ENCODE data around the gene COP1. TPM values are rescaled to one million over a fixed set of nuclear protein-coding genes. Genes with fewer than 3 reads are reported as not detected.

COP1 gene
- total RNA-seq, 1 experiment from 2014 or later: 33.1 TPM

DNA sequence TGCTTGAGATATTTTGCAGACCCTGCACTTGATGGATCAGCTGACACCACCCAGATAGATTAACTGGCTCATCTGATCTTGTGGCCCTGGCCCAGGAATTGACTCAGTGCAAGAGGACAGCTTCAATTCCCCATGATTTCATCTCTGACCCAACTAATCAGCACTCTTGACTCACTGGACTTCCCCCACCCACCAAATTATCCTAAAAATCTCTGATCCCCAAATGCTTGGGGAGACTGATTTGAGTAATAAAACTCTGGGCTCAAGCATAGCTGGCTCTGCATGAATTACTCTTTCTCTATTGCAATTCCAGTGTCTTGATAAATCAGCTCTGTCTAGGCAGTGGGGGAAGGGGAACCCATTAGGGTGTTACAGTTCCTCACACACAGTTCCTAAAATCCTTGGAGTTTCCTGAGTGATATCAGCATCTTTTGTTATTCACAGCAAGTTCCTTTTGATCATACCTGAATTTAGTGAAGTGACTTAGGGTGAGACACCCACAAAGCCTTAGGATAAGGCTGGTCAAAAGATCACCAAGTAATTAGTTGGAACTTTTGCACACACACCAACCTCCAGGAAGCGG lies 104.2 kb downstream of the COP1 start:
- ChIA-PET RAD21 (ENCODE audit: low non-redundant PET in 1 of 2, low total read pairs in 2 of 2, uncharacterized antibody in 2 of 2, unreplicated experiment in 2 of 2) (no interaction called here), CTCF (no interaction called here), POLR2A (no interaction called here)
- Histone ChIP-seq H3K27ac (ENCODE audit: low read depth, low read length) (no peak overlapping the region), H3K79me2 (ENCODE audit: insufficient read depth, low read length) (no peaks in the 10 kb centered on the region), H3K9ac (ENCODE audit: low read length) (no peak overlapping the region), H3K9me2 (ENCODE audit: insufficient read depth) (no peaks in the 10 kb centered on the region), H3K4me2 (ENCODE audit: low read length) (no peak overlapping the region), H3K4me3 (replicated peaks in 1 of 2; ENCODE audit: low read depth in 1 of 2, low read length in 2 of 2) (no peak overlapping the region), H3K9me3 (ENCODE audit: control insufficient read depth in 1 of 2, insufficient read depth in 1 of 2, low read depth in 1 of 2, low read length in 2 of 2) (no peaks in the 10 kb centered on the region), H4K20me1 (ENCODE audit: insufficient read depth) (no peaks in the 10 kb centered on the region), H3K4me1 (ENCODE audit: control insufficient read depth in 1 of 2, insufficient read depth in 2 of 2, low read length in 2 of 2) (no peaks in the 10 kb centered on the region), H2AFZ (ENCODE audit: low read depth, low read length, poor library complexity, severe bottlenecking) (no peak overlapping the region), H3K27me3 (ENCODE audit: insufficient read depth, low read length) (no peaks in the 10 kb centered on the region), H3K36me3 (ENCODE audit: control insufficient read depth in 1 of 2, insufficient read depth in 2 of 2, low read length in 2 of 2) (0 out of 4 replicates have a peak, but pooled peaks cover 0 to 6% of the 10 kb centered on the region in 2 experiments)
- DNase-seq (ENCODE audit: low read depth, low spot score) (no peak), ATAC-seq (no peak)
- TF ChIP-seq EZH2phosphoT487 (IDR thresholded peaks at IDR 0.05; ENCODE audit: borderline replicate concordance): no peak
- TF ChIP-seq, protein P1, sequence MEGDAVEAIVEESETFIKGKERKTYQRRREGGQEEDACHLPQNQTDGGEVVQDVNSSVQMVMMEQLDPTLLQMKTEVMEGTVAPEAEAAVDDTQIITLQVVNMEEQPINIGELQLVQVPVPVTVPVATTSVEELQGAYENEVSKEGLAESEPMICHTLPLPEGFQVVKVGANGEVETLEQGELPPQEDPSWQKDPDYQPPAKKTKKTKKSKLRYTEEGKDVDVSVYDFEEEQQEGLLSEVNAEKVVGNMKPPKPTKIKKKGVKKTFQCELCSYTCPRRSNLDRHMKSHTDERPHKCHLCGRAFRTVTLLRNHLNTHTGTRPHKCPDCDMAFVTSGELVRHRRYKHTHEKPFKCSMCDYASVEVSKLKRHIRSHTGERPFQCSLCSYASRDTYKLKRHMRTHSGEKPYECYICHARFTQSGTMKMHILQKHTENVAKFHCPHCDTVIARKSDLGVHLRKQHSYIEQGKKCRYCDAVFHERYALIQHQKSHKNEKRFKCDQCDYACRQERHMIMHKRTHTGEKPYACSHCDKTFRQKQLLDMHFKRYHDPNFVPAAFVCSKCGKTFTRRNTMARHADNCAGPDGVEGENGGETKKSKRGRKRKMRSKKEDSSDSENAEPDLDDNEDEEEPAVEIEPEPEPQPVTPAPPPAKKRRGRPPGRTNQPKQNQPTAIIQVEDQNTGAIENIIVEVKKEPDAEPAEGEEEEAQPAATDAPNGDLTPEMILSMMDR (IDR thresholded peaks at IDR 0.05 in 2 of 3, conservative IDR thresholded peaks at IDR 0.05 in 1 of 3; ENCODE audit: borderline replicate concordance in 1 of 3, insufficient read depth in 1 of 3, low read depth in 2 of 3, low read length in 2 of 3): no peak
- no peak for TF ChIP-seq EZH2 (IDR thresholded peaks at IDR 0.05)
- intact Hi-C loops (cut with micrococcal nuclease): no loop called here
- no TSS peak for BruUV-seq (replicated peaks)

DNA sequence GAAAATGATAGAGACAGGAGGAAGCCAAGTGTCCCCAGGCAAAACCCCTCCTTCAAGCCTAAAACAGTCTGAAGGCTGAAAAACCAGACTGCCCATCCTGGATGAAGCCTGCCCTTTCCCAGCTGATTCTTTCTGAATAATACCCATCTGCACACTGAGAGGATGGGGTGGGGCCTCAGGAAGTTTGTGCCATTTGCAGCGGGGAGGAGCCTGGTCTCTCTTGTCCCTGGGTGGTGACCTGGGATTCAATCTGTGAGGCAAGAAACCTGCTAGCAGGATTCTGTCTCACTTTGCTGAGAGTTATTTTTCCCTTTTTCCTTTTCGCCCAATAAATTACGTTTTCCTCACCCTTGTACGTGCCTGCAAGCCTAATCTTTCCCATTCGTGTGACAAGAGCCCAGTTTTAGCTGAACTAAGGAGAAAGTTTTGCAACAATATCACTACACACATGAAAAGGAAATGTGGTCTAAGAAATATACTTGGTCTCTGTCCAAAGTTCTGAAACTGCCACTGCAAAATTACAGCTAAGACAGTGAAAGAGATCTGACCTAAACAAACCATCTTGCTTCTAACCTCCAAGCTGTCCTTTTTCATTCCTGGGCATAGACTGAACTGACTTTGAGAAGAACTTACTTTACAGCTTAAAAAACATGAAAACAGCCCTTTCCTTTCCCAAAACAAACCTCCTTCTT lies 105.0 kb downstream of the COP1 start:
- Histone ChIP-seq H3K4me2 (ENCODE audit: low read length) (no peak overlapping the region), H3K9ac (ENCODE audit: low read length) (no peak overlapping the region), H3K79me2 (ENCODE audit: insufficient read depth, low read length) (no peaks in the 10 kb centered on the region), H3K9me2 (ENCODE audit: insufficient read depth) (no peaks in the 10 kb centered on the region), H3K4me3 (replicated peaks in 1 of 2; ENCODE audit: low read depth in 1 of 2, low read length in 2 of 2) (no peak overlapping the region), H2AFZ (ENCODE audit: low read depth, low read length, poor library complexity, severe bottlenecking) (no peak overlapping the region), H4K20me1 (ENCODE audit: insufficient read depth) (no peaks in the 10 kb centered on the region), H3K27ac (ENCODE audit: low read depth, low read length) (no peak overlapping the region), H3K4me1 (ENCODE audit: control insufficient read depth in 1 of 2, insufficient read depth in 2 of 2, low read length in 2 of 2) (no peaks in the 10 kb centered on the region), H3K27me3 (ENCODE audit: insufficient read depth, low read length) (no peaks in the 10 kb centered on the region), H3K36me3 (ENCODE audit: control insufficient read depth in 1 of 2, insufficient read depth in 2 of 2, low read length in 2 of 2) (0 out of 4 replicates have a peak, but pooled peaks cover 0 to 6% of the 10 kb centered on the region in 2 experiments), H3K9me3 (ENCODE audit: control insufficient read depth in 1 of 2, insufficient read depth in 1 of 2, low read depth in 1 of 2, low read length in 2 of 2) (no peaks in the 10 kb centered on the region)
- ChIA-PET POLR2A (no interaction called here), RAD21 (ENCODE audit: low non-redundant PET in 1 of 2, low total read pairs in 2 of 2, uncharacterized antibody in 2 of 2, unreplicated experiment in 2 of 2) (no interaction called here), CTCF (no interaction called here)
- intact Hi-C loops (cut with micrococcal nuclease): no loop called here
- DNase-seq (ENCODE audit: low read depth, low spot score) (no peak), ATAC-seq (no peak)
- TF ChIP-seq EZH2phosphoT487 (IDR thresholded peaks at IDR 0.05; ENCODE audit: borderline replicate concordance): no peak
- TF ChIP-seq, protein P2, sequence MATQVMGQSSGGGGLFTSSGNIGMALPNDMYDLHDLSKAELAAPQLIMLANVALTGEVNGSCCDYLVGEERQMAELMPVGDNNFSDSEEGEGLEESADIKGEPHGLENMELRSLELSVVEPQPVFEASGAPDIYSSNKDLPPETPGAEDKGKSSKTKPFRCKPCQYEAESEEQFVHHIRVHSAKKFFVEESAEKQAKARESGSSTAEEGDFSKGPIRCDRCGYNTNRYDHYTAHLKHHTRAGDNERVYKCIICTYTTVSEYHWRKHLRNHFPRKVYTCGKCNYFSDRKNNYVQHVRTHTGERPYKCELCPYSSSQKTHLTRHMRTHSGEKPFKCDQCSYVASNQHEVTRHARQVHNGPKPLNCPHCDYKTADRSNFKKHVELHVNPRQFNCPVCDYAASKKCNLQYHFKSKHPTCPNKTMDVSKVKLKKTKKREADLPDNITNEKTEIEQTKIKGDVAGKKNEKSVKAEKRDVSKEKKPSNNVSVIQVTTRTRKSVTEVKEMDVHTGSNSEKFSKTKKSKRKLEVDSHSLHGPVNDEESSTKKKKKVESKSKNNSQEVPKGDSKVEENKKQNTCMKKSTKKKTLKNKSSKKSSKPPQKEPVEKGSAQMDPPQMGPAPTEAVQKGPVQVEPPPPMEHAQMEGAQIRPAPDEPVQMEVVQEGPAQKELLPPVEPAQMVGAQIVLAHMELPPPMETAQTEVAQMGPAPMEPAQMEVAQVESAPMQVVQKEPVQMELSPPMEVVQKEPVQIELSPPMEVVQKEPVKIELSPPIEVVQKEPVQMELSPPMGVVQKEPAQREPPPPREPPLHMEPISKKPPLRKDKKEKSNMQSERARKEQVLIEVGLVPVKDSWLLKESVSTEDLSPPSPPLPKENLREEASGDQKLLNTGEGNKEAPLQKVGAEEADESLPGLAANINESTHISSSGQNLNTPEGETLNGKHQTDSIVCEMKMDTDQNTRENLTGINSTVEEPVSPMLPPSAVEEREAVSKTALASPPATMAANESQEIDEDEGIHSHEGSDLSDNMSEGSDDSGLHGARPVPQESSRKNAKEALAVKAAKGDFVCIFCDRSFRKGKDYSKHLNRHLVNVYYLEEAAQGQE (IDR thresholded peaks at IDR 0.05; ENCODE audit: low read depth): peak; percentile 58
- BruUV-seq (replicated peaks): no TSS peak

Measured in HCT116 (cell line).